H9 (cell line): ENCODE data around the gene PNPLA7. TPM values are rescaled to one million over a fixed set of nuclear protein-coding genes. Genes with fewer than 3 reads are reported as not detected.

Experiments used
- DNase-seq: peaks from one replicate; pipeline ENCODE4 v3.0.0-alpha.2; 2017
- H2AFZ ChIP-seq: one replicate; pipeline ENCODE4 v1.6.1; 2013; ENCODE audit warnings: mild to moderate bottlenecking, low read length, control low read depth, moderate library complexity
- H2AK5ac ChIP-seq: 2 replicates; pipeline ENCODE4 v1.6.1; 2013; ENCODE audit warnings: low read length, control low read depth, mixed read lengths; ENCODE audit not compliant: insufficient read length
- H2BK120ac ChIP-seq: one replicate; pipeline ENCODE4 v1.6.1; 2013; ENCODE audit warnings: low read depth, mild to moderate bottlenecking, low read length, control low read depth, inconsistent platforms; ENCODE audit not compliant: poor library complexity, severe bottlenecking
- H2BK12ac ChIP-seq: 2 replicates; pipeline ENCODE4 v1.6.1; 2013; ENCODE audit warnings: low read length, control low read depth, mixed read lengths, low read depth; ENCODE audit not compliant: insufficient read length
- H2BK15ac ChIP-seq: 2 replicates; pipeline ENCODE4 v1.6.1; 2013; ENCODE audit warnings: low read depth, low read length, control low read depth
- H2BK20ac ChIP-seq: one replicate; pipeline ENCODE4 v1.6.1; 2013; ENCODE audit warnings: low read depth, mild to moderate bottlenecking, low read length, control low read depth, inconsistent platforms; ENCODE audit not compliant: poor library complexity, severe bottlenecking
- H2BK5ac ChIP-seq: 2 replicates; pipeline ENCODE4 v1.6.1; 2013; ENCODE audit warnings: low read length, control low read depth, mixed read lengths; ENCODE audit not compliant: insufficient read length
- H3K14ac ChIP-seq: 2 replicates; pipeline ENCODE4 v1.6.1; 2013; ENCODE audit warnings: low read length, control low read depth; ENCODE audit not compliant: insufficient read depth
- H3K18ac ChIP-seq: 2 replicates; pipeline ENCODE4 v1.6.1; 2013; ENCODE audit warnings: low read depth, mild to moderate bottlenecking, mixed read lengths, low read length, control low read depth; ENCODE audit not compliant: insufficient read length
- H3K23ac ChIP-seq: 2 replicates; pipeline ENCODE4 v1.6.1; 2013; ENCODE audit warnings: low read length, control low read depth, mixed read lengths, low read depth; ENCODE audit not compliant: insufficient read length
- H3K23me2 ChIP-seq: 2 replicates; pipeline ENCODE4 v1.6.1; 2013; ENCODE audit warnings: low read depth, mild to moderate bottlenecking, mixed read lengths, low read length, control low read depth; ENCODE audit not compliant: insufficient read length, poor library complexity, severe bottlenecking
- H3K27ac ChIP-seq: 2 replicates; pipeline ENCODE4 v1.5.1; 2013; ENCODE audit warnings: low read length, control low read depth, mixed read lengths, low read depth; ENCODE audit not compliant: insufficient read length
- H3K27me3 ChIP-seq: 2 replicates; pipeline ENCODE4 v1.6.1; 2013; ENCODE audit warnings: low read length, control low read depth, inconsistent platforms; ENCODE audit not compliant: insufficient read depth
- H3K4ac ChIP-seq: 2 replicates; pipeline ENCODE4 v1.6.1; 2013; ENCODE audit warnings: low read depth, mild to moderate bottlenecking, control low read depth, inconsistent platforms, low read length, moderate library complexity
- H3K4me1 ChIP-seq: 2 replicates; pipeline ENCODE4 v1.6.1; 2013; ENCODE audit warnings: low read length, control low read depth, inconsistent platforms; ENCODE audit not compliant: insufficient read depth
- H3K4me2 ChIP-seq: 2 replicates; pipeline ENCODE4 v1.6.1; 2013; ENCODE audit warnings: low read length, control low read depth, mixed read lengths; ENCODE audit not compliant: insufficient read length, insufficient read depth
- H3K56ac ChIP-seq: 2 replicates; pipeline ENCODE4 v1.6.1; 2013; ENCODE audit warnings: low read depth, mild to moderate bottlenecking, mixed read lengths, low read length, control low read depth; ENCODE audit not compliant: insufficient read length
- H3K79me1 ChIP-seq: 2 replicates; pipeline ENCODE4 v1.6.1; 2013; ENCODE audit warnings: low read depth, mild to moderate bottlenecking, moderate library complexity, low read length, control low read depth, inconsistent platforms; ENCODE audit not compliant: insufficient read depth, poor library complexity, severe bottlenecking
- H3K79me2 ChIP-seq: 2 replicates; pipeline ENCODE4 v1.6.1; 2013; ENCODE audit warnings: low read length, control low read depth, inconsistent platforms; ENCODE audit not compliant: insufficient read depth
- H3K9ac ChIP-seq: 2 replicates; pipeline ENCODE4 v1.6.1; 2013; ENCODE audit warnings: low read length, control low read depth, mixed read lengths; ENCODE audit not compliant: insufficient read length; ENCODE audit errors: extremely low read depth
- H3K9me3 ChIP-seq: one replicate; pipeline ENCODE4 v1.6.1; 2013; ENCODE audit warnings: low read depth, low read length, inconsistent platforms; ENCODE audit not compliant: control insufficient read depth
- H3T11ph ChIP-seq: one replicate; pipeline ENCODE4 v1.6.1; 2013; ENCODE audit warnings: mild to moderate bottlenecking, low read length, control low read depth, inconsistent platforms
- H4K20me1 ChIP-seq: one replicate; pipeline ENCODE4 v1.6.1; 2013; ENCODE audit not compliant: control insufficient read depth, insufficient read length, insufficient read depth
- H4K5ac ChIP-seq: 2 replicates; pipeline ENCODE4 v1.6.1; 2013; ENCODE audit warnings: low read depth, mild to moderate bottlenecking, mixed read lengths, low read length, control low read depth; ENCODE audit not compliant: insufficient read length
- H4K8ac ChIP-seq: replicated peaks from 2 replicates; pipeline ENCODE4 v1.6.1; 2013; ENCODE audit warnings: low read length, control low read depth, mixed read lengths, low read depth; ENCODE audit not compliant: insufficient read length
- H4K91ac ChIP-seq: 2 replicates; pipeline ENCODE4 v1.6.1; 2013; ENCODE audit warnings: low read depth, mild to moderate bottlenecking, moderate library complexity, mixed read lengths, low read length, control low read depth; ENCODE audit not compliant: insufficient read length
- H3K27ac Mint-ChIP-seq, 3 experiments: 2 replicates in 2 of 3; 3 replicates in 1 of 3; pipeline ENCODE4 v1.8.0; 2020 to 2021; ENCODE audit warnings: mixed read lengths in 3 of 3, mild to moderate bottlenecking in 1 of 3, moderate library complexity in 1 of 3
- H3K27me3 Mint-ChIP-seq: 2 replicates; pipeline ENCODE4 v1.8.0; 2021; ENCODE audit warnings: low read depth, mild to moderate bottlenecking, moderate library complexity, mixed read lengths
- H3K36me3 Mint-ChIP-seq, 3 experiments: 2 replicates in 2 of 3; 3 replicates in 1 of 3; pipeline ENCODE4 v1.8.0; 2020 to 2021; ENCODE audit warnings: low read depth in 3 of 3, mixed read lengths in 3 of 3; ENCODE audit not compliant: insufficient read depth in 1 of 3
- H3K4me1 Mint-ChIP-seq, 2 experiments: 2 replicates each; pipeline ENCODE4 v1.8.0; 2020; ENCODE audit warnings: mixed read lengths in 2 of 2
- H3K4me3 Mint-ChIP-seq, 2 experiments: 2 replicates in 1 of 2; 3 replicates in 1 of 2; pipeline ENCODE4 v1.8.0; 2020 to 2021; ENCODE audit warnings: mild to moderate bottlenecking in 2 of 2, mixed read lengths in 2 of 2, moderate library complexity in 1 of 2
- H3K9me3 Mint-ChIP-seq, 2 experiments: 2 replicates in 1 of 2; 3 replicates in 1 of 2; pipeline ENCODE4 v1.8.0; 2020; ENCODE audit warnings: mild to moderate bottlenecking in 2 of 2, mixed read lengths in 2 of 2, moderate library complexity in 1 of 2
- CTCF ChIP-seq: fragments of 200-600 bp; sonication (generic); conservative IDR thresholded peaks from 3 replicates; pipeline ENCODE4 v1.8.0; 2021; ENCODE audit warnings: antibody characterized with exemption, mild to moderate bottlenecking
- WGBS: extraction: QIAGEN DNeasy Blood & Tissue Kit; methylation state at CpG from one replicate; pipeline ENCODE4 v1.1.7; 2013; ENCODE audit warnings: missing lambda C conversion rate, low lambda C conversion rate, mixed read lengths; ENCODE audit not compliant: insufficient read length; ENCODE audit errors: extremely low coverage; 5-methylcytosine and 5-hydroxymethylcytosine counted together
- total RNA-seq: library from RNA; stranded (reverse); gene quantifications from 2 replicates; pipeline ENCODE4 v1.2.1, GENCODE V29; 2021

Gene PNPLA7
- total RNA-seq, 1 experiment from 2014 or later, result 1.8 TPM

DNA sequence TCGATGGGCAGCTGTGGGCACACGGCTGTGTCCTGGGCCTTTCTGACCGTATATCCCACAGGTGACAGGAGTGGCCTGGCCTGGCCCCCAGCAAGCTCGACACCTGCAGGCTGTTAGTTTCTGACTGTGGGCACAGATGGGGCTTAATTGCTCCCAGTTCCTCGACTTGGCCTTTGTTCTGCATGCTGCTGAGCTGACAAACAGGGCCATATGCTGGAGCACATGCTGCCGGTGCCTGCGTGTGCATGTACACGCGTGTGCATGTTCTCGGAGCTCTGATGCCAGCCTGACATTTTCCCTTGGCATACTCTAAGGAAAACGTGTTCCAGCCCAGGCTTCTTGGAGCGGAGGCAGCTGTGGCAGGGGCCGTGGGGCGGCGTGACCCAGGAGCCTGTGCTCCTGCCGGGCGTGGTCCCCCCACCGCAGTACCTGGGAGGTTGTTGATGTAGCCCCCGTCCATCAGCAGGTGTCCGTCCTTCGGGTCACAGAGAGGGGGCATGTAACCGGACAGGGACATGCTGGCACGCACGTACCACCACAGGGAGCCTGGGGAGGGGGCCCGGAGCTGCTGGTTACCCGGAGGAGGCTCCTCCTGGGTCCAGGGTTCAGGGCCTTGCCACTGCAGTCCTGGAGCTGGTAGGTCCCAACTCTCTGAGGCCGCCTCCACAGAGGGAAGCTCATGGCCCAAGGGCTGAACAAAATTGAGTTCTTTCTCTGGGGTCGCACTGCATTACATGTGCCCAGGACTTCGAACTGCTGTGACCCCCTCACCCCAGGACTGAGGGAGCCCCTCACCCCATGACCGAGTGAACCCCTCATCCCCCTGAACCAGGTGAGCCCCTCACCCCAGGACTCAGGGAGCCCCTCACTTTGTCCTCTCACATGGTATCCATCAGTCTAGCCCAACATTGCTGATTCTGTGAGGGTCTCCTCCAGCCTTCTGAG lies 86.9 kb downstream of the PNPLA7 start:
- Histone ChIP-seq H3K4ac (no peak overlapping the region), H3K4me1 (no peaks in the 10 kb centered on the region), H2BK5ac (no peak overlapping the region), H4K5ac (no peak overlapping the region), H3K9me3 (no peaks in the 10 kb centered on the region), H3K23ac (no peak overlapping the region), H3K9ac (no peak overlapping the region), H4K91ac (no peak overlapping the region), H3K27me3 (no peaks in the 10 kb centered on the region; the same call in 1 of the 2 replicates), H2BK120ac (no peak overlapping the region), H2AFZ (no peak overlapping the region), H3K14ac (no peak overlapping the region), H3K79me1 (no peaks in the 10 kb centered on the region), H2BK20ac (no peak overlapping the region), H3K56ac (no peak overlapping the region), H3K27ac (no peak overlapping the region), H3K18ac (no peak overlapping the region), H4K8ac (no peak overlapping the region), H2AK5ac (no peak overlapping the region), H3K4me2 (no peak overlapping the region), H3T11ph (no peak overlapping the region), H2BK15ac (no peak overlapping the region), H3K79me2 (no peaks in the 10 kb centered on the region), H4K20me1 (no peaks in the 10 kb centered on the region), H3K23me2 (peaks cover 7% of the 10 kb centered on the region), H2BK12ac (no peak overlapping the region)
- Mint-ChIP-seq H3K27ac (no peak overlapping the region), H3K9me3 (no peaks in the 10 kb centered on the region), H3K27me3 (peaks cover 34% of the 10 kb centered on the region), H3K4me3 (no peak overlapping the region), H3K36me3 (no peaks in the 10 kb centered on the region), H3K4me1 (peaks cover 0 to 2% of the 10 kb centered on the region in 2 experiments; a peak in 1 of 4 replicates)
- no peak for TF ChIP-seq CTCF
- DNase-seq, result no peak
- WGBS, result no CpG with 5 or more reads among the region's 30 CpGs
